ENCODE measurements around the gene TMEM182. TPM values are rescaled to one million over a fixed set of nuclear protein-coding genes. Genes with fewer than 3 reads are reported as not detected.

The TMEM182 gene
- polyA plus RNA-seq, 1 donor = 6.3 TPM

DNA sequence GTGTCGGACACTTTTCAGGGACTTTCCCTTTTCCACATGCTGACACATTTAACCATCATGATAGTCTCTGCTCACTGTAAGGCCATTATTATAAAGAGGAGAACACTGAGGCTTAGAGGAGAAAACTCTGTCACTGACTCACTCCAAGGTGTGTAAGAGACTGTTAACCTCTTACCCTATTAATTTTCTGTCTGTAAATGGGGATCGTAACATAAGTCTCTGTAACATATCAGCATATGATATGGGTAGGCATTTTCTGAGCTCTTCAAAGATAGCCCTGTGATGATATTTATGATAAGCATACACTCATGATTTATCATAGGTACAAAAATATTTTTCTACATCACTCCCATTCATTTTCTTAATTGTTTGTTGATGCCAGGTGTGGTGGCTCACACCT is 36.4 kb downstream of the TMEM182 start:
- peaks cover 18% of the 10 kb centered on the region for H3K9me3 ChIP-seq (ENCODE audit: control insufficient read depth, low read depth, low read length)
- peaks cover 11% of the 10 kb centered on the region for H3K36me3 ChIP-seq (ENCODE audit: control insufficient read depth, insufficient read depth, low read length)
- H3K27ac ChIP-seq (ENCODE audit: low read length) = no peak overlapping the region
- H3K4me1 ChIP-seq (ENCODE audit: control insufficient read depth, insufficient read depth, low read length) = no peaks in the 10 kb centered on the region
- no peak for DNase-seq
- no peak overlapping the region for H3K4me3 ChIP-seq (ENCODE audit: low read length)
- no peaks in the 10 kb centered on the region for H3K27me3 ChIP-seq (ENCODE audit: control insufficient read depth, insufficient read depth, low read length)
- WGBS (ENCODE audit: insufficient coverage, low lambda C conversion rate) = no CpG with 5 or more reads among the region's 2 CpGs

GRCh38 chr2:102801098-102801718 is 39.4 kb downstream of the TMEM182 start:
- WGBS (ENCODE audit: insufficient coverage, low lambda C conversion rate) = 0% methylated on average over 1 of the region's 5 CpGs
- no peak overlapping the region for H3K27ac ChIP-seq (ENCODE audit: low read length)
- H3K4me1 ChIP-seq (ENCODE audit: control insufficient read depth, insufficient read depth, low read length) = no peaks in the 10 kb centered on the region
- no peak overlapping the region for H3K4me3 ChIP-seq (ENCODE audit: low read length)
- no peak for DNase-seq
- peaks cover 11% of the 10 kb centered on the region for H3K36me3 ChIP-seq (ENCODE audit: control insufficient read depth, insufficient read depth, low read length)
- no peaks in the 10 kb centered on the region for H3K27me3 ChIP-seq (ENCODE audit: control insufficient read depth, insufficient read depth, low read length)
- peaks cover 22% of the 10 kb centered on the region for H3K9me3 ChIP-seq (ENCODE audit: control insufficient read depth, low read depth, low read length)

GRCh38 chr2:102801858-102802699 is 40.2 kb downstream of the TMEM182 start:
- H3K4me1 ChIP-seq (ENCODE audit: control insufficient read depth, insufficient read depth, low read length) = no peaks in the 10 kb centered on the region
- peaks cover 11% of the 10 kb centered on the region for H3K36me3 ChIP-seq (ENCODE audit: control insufficient read depth, insufficient read depth, low read length)
- H3K4me3 ChIP-seq (ENCODE audit: low read length) = no peak overlapping the region
- no CpG with 5 or more reads among the region's 11 CpGs for WGBS (ENCODE audit: insufficient coverage, low lambda C conversion rate)
- DNase-seq = no peak
- peaks cover 22% of the 10 kb centered on the region for H3K9me3 ChIP-seq (ENCODE audit: control insufficient read depth, low read depth, low read length)
- no peak overlapping the region for H3K27ac ChIP-seq (ENCODE audit: low read length)
- no peaks in the 10 kb centered on the region for H3K27me3 ChIP-seq (ENCODE audit: control insufficient read depth, insufficient read depth, low read length)

DNA sequence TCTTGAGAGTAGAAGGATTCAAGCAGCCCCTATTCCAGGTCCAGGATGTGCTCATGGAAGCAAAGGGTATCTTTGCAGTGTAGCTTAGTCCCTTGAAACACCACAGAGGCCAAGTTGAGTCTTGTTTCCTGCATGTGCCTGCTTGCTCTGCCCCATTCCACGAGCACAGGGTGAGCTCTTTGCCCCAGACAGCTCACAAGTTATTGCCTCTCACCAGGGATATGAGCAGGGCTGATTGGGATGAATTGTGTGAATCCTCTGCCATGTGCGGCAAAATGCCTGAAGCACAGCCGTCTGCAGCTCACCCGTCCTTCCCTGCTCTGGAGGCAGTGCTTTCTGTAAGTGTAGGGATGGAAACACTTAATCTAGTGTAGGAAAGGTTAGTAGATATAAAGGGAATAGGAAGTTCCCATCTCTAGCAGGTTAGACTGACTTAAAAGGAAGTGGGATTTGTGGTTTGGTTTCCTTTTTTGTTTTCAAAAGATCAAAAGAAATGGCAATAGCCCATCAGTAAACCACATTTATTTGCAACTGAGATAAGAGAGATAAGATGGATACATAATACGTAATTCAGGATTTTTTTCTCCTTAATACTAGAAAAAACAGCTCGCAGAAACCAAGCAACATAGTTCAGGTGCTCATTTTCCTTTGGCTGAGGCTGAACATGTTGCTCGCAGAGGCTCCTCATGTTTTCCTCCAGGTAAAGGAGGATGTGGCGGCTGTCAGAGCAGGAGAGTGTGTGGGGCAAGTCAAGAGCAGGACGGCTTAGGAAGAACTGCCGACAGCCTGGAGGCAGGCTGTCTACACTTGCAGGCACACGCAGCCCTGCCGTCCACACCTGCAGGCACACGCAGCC is 41.4 kb downstream of the TMEM182 start:
- Histone ChIP-seq H3K4me3 (ENCODE audit: low read length) (no peak overlapping the region), H3K27me3 (ENCODE audit: control insufficient read depth, insufficient read depth, low read length) (no peaks in the 10 kb centered on the region), H3K9me3 (ENCODE audit: control insufficient read depth, low read depth, low read length) (peaks cover 22% of the 10 kb centered on the region), H3K36me3 (ENCODE audit: control insufficient read depth, insufficient read depth, low read length) (peaks cover 11% of the 10 kb centered on the region), H3K27ac (ENCODE audit: low read length) (no peak overlapping the region), H3K4me1 (ENCODE audit: control insufficient read depth, insufficient read depth, low read length) (no peaks in the 10 kb centered on the region)
- no peak for DNase-seq
- WGBS (ENCODE audit: insufficient coverage, low lambda C conversion rate) = 100% methylated on average over 2 of the region's 13 CpGs

GRCh38 chr2:102803897-102804217 is 42.0 kb downstream of the TMEM182 start:
- Histone ChIP-seq H3K36me3 (ENCODE audit: control insufficient read depth, insufficient read depth, low read length) (peaks cover 11% of the 10 kb centered on the region), H3K27me3 (ENCODE audit: control insufficient read depth, insufficient read depth, low read length) (no peaks in the 10 kb centered on the region), H3K9me3 (ENCODE audit: control insufficient read depth, low read depth, low read length) (peaks cover 22% of the 10 kb centered on the region), H3K4me3 (ENCODE audit: low read length) (no peak overlapping the region), H3K4me1 (ENCODE audit: control insufficient read depth, insufficient read depth, low read length) (no peaks in the 10 kb centered on the region), H3K27ac (ENCODE audit: low read length) (no peak overlapping the region)
- WGBS (ENCODE audit: insufficient coverage, low lambda C conversion rate) = no CpG with 5 or more reads among the region's 5 CpGs
- no peak for DNase-seq

DNA sequence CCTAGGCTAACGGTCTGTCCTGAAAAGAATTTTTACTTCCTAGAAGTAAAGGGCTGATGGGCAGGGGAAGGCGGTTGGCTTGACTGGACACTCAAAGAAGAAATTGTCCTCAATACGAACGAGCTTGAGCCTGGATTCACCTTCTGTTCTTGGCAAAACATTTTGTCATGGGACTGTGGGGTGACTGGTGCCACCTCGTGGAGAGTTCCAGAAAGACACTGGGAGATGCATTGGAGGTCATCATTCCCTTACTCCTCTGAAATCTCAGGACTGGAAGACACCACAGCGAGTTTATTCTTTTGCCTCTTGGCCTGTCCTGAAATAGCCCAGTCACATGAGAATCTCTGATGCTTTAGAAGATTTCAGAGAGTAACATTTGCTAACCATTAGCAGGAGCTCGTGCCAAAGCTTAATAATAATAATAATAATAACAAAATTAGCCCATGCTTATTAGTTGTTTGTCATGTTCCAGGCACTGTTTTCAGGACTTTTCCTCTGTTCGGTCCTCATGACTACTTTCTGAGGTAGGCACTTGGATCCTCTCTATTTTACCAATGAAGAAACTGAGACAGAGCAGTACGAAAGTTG is 44.5 kb downstream of the TMEM182 start:
- no peak overlapping the region for H3K27ac ChIP-seq (ENCODE audit: low read length)
- no peaks in the 10 kb centered on the region for H3K4me1 ChIP-seq (ENCODE audit: control insufficient read depth, insufficient read depth, low read length)
- H3K36me3 ChIP-seq (ENCODE audit: control insufficient read depth, insufficient read depth, low read length) = peaks cover 6% of the 10 kb centered on the region
- peak; percentile 33 to 48 for DNase-seq
- H3K9me3 ChIP-seq (ENCODE audit: control insufficient read depth, low read depth, low read length) = peaks cover 17% of the 10 kb centered on the region
- no peak overlapping the region for H3K4me3 ChIP-seq (ENCODE audit: low read length)
- WGBS (ENCODE audit: insufficient coverage, low lambda C conversion rate) = 80% methylated on average over 2 of the region's 9 CpGs
- H3K27me3 ChIP-seq (ENCODE audit: control insufficient read depth, insufficient read depth, low read length) = no peaks in the 10 kb centered on the region

GRCh38 chr2:102809291-102810189 is 47.7 kb downstream of the TMEM182 start:
- Histone ChIP-seq H3K27me3 (ENCODE audit: control insufficient read depth, insufficient read depth, low read length) (no peaks in the 10 kb centered on the region), H3K9me3 (ENCODE audit: control insufficient read depth, low read depth, low read length) (no peaks in the 10 kb centered on the region), H3K27ac (ENCODE audit: low read length) (no peak overlapping the region), H3K4me3 (ENCODE audit: low read length) (no peak overlapping the region), H3K4me1 (ENCODE audit: control insufficient read depth, insufficient read depth, low read length) (no peaks in the 10 kb centered on the region), H3K36me3 (ENCODE audit: control insufficient read depth, insufficient read depth, low read length) (no peaks in the 10 kb centered on the region)
- WGBS (ENCODE audit: insufficient coverage, low lambda C conversion rate) = 68% methylated on average over 5 of the region's 9 CpGs
- no peak for DNase-seq

GRCh38 chr2:102815285-102815684 is 53.5 kb downstream of the TMEM182 start:
- H3K27me3 ChIP-seq (ENCODE audit: control insufficient read depth, insufficient read depth, low read length) = no peaks in the 10 kb centered on the region
- WGBS (ENCODE audit: insufficient coverage, low lambda C conversion rate) = 90% methylated on average over 2 of the region's 2 CpGs
- H3K4me1 ChIP-seq (ENCODE audit: control insufficient read depth, insufficient read depth, low read length) = no peaks in the 10 kb centered on the region
- no peaks in the 10 kb centered on the region for H3K36me3 ChIP-seq (ENCODE audit: control insufficient read depth, insufficient read depth, low read length)
- H3K27ac ChIP-seq (ENCODE audit: low read length) = no peak overlapping the region
- no peaks in the 10 kb centered on the region for H3K9me3 ChIP-seq (ENCODE audit: control insufficient read depth, low read depth, low read length)
- no peak overlapping the region for H3K4me3 ChIP-seq (ENCODE audit: low read length)
- no peak for DNase-seq

GRCh38 chr2:102826904-102827303 is 65.1 kb downstream of the TMEM182 start:
- no peaks in the 10 kb centered on the region for H3K9me3 ChIP-seq (ENCODE audit: control insufficient read depth, low read depth, low read length)
- no CpG with 5 or more reads among the region's 5 CpGs for WGBS (ENCODE audit: insufficient coverage, low lambda C conversion rate)
- no peak overlapping the region for H3K27ac ChIP-seq (ENCODE audit: low read length)
- H3K4me1 ChIP-seq (ENCODE audit: control insufficient read depth, insufficient read depth, low read length) = no peaks in the 10 kb centered on the region
- H3K27me3 ChIP-seq (ENCODE audit: control insufficient read depth, insufficient read depth, low read length) = no peaks in the 10 kb centered on the region
- no peaks in the 10 kb centered on the region for H3K36me3 ChIP-seq (ENCODE audit: control insufficient read depth, insufficient read depth, low read length)
- no peak overlapping the region for H3K4me3 ChIP-seq (ENCODE audit: low read length)
- DNase-seq = no peak

Data from large intestine (tissue), 3 donors.